Lower leg skin (tissue), 3 donors: ENCODE measurements around the gene MARS1.

Experiments used
- POLR2A ChIP-seq, 2 donors: fragments of 450-650 bp; IDR thresholded peaks; one replicate each; pipeline ENCODE4 v1.6.1; 2016 to 2017; ENCODE audit warnings: antibody characterized with exemption in 2 of 2, mild to moderate bottlenecking in 1 of 2, moderate library complexity in 1 of 2
- TF ChIP-seq, protein P1 (sequence below), 3 donors: fragments of 450-650 bp; IDR thresholded peaks; one replicate each; pipeline ENCODE4 v1.5.1; 2016; ENCODE audit warnings: antibody characterized with exemption in 3 of 3, mild to moderate bottlenecking in 3 of 3, moderate library complexity in 2 of 3

DNA sequence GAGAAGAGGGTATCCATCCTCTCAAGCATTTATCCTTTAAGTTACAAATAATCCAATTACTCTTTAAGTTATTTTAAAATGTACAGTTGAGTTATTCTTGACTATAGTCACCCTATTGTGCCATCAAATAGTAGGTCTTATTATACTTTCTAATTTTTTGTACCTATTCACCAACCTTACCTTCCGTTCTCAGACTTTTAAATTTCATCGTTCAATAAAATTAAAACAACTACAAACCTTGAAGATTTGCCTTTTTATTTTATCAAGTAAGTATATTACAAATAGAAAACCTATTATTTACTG lies 60.1 kb downstream of the MARS1 start:
- TF ChIP-seq, protein P1, sequence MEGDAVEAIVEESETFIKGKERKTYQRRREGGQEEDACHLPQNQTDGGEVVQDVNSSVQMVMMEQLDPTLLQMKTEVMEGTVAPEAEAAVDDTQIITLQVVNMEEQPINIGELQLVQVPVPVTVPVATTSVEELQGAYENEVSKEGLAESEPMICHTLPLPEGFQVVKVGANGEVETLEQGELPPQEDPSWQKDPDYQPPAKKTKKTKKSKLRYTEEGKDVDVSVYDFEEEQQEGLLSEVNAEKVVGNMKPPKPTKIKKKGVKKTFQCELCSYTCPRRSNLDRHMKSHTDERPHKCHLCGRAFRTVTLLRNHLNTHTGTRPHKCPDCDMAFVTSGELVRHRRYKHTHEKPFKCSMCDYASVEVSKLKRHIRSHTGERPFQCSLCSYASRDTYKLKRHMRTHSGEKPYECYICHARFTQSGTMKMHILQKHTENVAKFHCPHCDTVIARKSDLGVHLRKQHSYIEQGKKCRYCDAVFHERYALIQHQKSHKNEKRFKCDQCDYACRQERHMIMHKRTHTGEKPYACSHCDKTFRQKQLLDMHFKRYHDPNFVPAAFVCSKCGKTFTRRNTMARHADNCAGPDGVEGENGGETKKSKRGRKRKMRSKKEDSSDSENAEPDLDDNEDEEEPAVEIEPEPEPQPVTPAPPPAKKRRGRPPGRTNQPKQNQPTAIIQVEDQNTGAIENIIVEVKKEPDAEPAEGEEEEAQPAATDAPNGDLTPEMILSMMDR (IDR thresholded peaks at IDR 0.05) = no peak
- TF ChIP-seq POLR2A (IDR thresholded peaks at IDR 0.05) = no peak
